Measurements from ENCODE around the gene TK1.
"Not testable (repeated sequence)": the region's sequence is repeated elsewhere in the genome, so short reads cannot be mapped to it uniquely, and the experiment has no call there.

Gene TK1

DNA sequence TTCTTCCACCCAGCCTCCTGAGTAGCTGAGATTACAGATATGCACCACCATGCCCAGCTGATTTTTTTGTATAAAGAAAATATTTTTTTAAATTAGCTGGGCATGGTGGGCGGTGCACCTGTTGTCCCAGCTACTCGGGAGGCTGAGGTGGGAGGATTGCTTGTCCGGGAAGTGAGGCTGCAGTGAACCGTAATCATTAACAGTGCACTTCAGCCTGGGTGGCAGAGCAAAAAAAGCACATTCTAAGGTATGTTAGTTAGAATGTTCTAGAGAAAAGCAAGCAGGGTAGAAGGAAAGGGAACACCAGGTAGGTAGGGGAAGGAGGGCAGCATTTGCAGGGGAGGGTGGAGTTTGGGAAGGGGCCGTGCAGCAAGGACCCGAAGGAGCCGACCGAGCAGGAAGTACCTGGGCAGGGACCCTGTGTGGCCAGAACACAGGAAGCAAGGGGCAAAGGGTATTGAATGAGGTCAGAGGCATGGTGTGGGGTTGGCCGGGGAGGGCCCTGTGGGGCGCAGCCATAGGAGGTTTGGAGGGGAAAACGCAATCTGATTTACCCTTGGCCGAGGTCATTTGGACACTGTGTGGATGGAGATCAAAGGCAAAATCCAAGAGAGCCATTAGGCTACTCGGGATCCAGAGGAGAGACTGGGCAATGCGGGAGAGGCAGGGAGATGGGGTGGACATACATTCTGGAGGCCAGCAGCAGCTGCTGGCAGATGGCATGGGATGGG lies 38.4 kb downstream of the TK1 start:
- DNase-seq (ENCODE audit: low spot score) = no peak

DNA sequence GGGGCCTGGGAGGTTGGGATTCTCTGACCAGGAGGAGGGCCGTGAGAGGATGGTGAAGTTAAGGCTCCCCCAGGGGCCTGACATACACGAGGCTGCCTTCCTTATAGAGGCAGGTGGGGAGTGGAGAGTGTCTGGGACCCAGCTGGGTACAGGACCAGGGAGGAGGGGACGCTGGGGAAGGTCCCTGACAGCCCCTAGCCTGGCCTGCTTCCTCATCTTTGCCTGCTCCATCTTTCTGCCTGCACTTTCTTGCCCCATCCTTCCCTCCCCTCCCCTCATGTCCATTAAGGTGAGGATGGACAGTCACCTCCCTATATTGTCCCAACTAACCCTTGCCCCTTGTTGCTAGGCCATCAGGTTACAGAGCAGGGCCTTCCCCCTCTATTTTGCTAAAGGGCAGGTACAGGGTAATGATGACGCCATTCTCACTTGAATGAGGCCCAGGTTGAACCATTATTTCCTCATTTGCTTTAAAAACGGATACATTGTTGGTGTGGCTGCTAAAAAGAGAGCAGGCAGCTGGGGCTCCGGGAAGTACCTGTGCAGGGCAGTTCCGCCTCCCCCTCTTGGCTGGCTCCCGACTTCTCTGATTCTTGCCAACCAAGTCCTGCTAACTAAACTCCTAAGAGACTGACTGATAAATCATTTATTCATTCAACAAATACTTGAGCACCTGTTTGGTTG lies 39.4 kb downstream of the TK1 start:
- DNase-seq (ENCODE audit: low spot score) = no peak

DNA sequence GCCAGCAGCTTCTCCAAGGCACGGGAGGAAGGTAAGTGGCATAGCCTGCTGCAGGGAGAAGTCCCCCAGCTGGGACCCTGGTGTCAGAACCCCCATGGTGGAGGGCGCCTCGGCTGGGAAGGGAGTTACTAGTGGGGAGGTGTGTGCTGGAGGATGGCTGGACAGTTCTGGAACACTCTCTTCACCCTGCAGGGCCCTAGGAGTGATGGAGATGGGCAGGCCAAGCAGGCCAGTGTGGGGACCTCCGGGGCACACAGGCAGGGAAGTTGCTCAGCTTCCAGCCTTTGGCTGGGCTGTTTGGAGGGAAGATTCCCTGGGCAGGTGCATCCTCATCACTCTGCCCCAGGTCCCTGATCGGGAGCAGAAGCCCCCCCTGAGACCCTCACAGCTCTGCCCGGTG lies 40.0 kb downstream of the TK1 start:
- DNase-seq (ENCODE audit: low spot score) = no peak

DNA sequence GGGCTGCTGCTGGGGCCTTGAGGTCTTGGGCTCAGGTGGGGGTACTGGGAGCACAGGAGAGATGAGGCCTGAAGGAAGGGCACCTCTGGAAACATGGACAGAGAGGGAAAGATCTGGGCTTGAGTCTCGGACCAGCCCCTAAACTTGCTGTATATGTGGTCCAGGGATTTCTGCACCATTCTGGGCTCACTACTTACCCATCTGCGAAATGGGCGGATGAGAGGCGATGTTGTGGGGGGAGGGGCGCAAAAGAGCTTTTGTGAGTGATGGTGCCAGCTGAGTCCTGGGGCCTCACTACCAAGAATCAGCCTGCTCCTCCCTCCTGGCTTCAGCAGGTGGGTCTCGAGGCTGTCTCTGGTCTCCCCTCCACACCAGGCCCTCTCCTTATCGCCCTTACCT lies 40.4 kb downstream of the TK1 start:
- DNase-seq (ENCODE audit: low spot score) = no peak

DNA sequence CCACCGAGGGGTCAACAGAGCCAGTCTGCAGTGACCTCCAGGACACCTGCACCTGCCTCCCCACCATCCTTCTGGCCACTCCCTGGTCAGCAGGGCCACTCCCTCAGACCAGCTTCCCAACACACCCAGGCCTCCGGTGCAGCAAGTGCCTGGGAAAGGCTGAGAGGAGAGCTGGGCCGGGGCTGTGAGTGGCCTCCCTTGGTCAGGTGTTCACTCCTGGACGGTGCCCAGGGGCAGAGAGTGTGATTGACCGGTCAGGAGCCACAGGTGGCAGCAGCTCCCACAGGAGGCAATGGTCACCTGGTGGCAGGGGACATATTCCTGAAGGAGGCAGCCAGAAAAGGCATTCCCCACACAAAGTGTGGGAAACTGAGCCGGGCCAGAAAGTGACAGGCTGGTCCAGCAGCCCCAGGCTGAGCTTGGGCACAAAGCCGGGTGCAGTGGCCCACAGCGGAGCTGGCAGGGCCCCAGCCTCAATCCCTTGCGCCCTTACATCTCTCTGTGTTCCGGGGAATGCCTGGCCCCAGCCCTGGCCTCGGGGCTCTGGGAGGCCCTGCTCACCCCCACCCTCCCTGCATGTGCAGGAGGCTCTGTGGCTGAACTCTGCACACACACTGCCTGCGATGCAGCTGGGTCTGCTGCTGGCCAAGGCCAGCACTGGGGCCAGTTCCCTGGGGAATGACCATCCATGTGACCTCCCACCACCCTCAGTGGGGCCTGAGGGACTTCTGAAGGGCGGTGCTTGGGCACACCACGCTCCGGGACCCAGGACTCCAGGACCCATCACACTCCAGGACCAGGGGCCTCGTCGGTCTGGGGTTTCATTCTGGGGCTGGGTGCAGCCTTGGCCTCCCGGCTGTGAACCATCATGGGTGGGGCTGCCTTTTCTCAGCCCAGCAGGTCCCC lies 41.9 kb downstream of the TK1 start:
- peak; percentile 48 for DNase-seq (ENCODE audit: low spot score)

DNA sequence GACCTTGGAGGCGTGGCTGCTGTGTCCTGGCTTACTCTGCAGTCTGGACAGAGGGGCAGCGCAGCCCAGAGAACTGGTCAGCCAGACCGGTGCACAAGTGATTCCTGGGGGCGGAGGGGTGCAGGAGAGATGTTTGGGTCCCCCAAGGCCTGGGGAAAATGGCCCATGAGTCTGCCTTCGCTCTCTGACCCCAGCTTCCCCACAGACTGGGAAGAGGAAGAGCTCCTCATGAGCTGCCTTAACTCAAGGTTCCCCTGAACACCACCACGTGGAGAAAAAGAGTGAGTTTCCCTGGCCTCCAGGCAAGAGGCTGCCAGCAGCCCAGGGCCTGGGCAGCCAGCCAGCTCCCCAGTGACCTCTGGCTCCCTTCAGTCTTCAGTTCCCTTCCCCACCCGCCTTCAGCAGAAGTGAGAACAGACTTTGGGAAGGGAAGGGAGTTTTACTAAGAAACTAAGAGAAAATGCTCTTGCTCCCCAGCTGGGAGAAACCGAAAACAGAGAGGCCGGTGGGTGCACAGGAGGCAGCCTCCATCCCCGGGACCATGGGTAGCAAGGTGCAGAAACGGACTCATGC lies 42.6 kb downstream of the TK1 start:
- DNase-seq (ENCODE audit: low spot score) = peak; percentile 78

DNA sequence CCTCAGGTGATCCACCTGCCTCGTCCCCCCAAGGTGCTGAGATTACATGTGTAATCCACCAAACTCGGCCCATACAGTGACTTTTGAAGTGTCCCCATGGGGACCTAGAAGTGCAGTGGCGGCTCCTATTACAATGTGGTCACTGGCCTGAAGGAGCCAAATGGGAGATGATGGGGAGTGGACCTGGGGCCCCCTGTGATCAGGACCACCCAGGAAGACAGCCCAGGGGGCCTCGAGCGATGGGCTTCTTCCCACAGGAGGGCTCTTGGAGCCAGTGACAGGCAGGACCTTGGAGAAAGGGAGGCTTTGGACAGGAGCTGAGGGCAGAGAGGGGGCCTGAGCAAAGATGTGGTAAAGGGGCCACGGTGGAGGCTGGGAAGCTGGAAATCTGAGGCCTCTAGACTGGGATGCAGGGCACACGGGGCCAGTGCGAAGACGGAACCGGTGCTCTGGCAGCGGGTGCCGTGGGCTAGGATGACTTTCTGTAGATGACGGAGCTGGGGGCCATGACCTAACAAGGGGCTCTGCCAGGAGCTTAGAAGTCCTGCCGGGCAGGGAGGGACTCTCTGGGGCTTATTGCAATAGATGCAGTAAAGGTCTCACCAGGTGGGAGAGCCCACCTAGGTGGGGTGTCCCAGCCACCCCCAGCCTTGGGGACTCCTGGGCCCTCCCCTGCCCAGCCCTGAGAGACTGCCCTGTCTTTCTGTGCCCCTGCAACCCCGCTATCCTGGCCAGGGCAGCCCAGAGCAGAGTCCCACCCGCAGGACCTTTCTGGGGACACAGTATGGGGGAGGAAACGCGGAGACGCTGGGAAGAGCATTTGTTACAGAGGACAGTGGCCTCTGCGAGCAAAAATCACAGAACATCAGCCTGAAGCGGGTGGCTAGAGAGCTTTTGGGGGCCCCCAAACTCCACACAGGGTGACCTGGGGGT lies 43.4 kb downstream of the TK1 start:
- DNase-seq (ENCODE audit: low spot score) = no peak

DNA sequence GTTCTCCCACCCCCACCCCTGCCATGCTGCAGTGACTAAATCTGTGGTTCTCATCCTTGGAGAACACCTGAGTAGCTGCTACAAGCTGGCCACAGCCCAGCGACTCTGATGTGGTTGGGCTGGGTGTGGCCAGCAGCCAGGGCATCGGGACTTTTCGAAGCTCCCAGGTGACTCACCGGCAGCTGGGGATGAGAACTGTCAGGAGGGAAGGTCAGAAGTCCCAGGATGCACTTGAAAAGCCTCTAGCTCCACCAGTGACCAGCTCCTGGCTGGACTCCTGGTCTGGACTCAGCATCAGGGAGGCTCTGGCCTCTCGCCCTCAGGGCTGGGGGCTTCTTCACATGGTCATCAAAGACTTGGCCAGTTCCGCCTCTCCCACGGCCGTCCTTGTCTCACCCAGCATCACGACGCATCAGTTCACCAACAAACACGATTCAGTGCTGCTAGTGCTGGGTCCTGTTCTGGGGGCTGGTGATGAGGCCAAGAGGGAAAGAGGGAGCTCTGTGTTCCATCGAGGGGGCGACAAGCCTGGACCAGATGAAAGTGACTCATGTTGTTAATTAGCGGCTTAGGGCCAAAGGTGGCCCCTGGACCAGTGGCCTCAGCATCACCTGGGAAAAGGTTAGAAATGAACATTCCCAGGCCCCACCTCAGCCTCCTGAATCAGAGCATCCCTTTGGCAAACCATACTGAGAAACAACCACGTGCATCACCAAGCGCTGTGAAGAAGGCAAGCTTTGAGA lies 44.6 kb downstream of the TK1 start:
- DNase-seq (ENCODE audit: low spot score) = peak; percentile 99

DNA sequence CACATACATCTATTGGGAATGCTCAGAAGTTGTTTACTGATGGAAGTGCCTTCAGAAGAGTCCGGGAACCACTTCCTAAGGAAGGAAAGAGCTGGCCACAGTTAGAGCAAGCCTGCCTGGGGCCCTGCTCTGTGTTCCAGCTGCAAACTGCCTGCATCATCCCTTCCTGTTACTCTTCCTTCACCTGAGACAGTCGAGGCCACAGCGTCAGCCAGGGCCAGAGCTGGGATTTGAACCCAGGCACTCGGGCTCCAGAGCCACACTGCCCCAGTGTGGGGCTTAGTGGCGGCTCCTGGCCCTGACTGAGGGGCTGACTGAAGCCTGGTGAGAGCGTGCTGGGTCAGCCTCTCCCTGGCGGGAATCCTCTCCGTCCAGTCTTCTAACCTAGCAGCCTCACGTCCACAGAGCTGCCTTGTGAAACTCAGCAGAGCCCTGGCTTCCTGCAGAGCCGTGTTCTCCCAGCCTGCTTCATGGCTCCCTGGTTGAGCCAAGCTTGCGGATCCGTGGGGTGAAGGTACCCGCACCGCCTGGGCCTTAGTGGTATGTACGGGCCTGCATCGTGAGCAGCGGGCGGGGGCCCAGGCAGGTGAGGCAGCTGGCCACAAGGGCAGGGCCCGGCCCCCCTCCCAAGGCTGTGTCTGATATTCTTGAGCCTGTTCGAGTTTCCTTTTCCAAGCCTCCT lies 45.3 kb downstream of the TK1 start:
- no peak for DNase-seq (ENCODE audit: low spot score)

DNA sequence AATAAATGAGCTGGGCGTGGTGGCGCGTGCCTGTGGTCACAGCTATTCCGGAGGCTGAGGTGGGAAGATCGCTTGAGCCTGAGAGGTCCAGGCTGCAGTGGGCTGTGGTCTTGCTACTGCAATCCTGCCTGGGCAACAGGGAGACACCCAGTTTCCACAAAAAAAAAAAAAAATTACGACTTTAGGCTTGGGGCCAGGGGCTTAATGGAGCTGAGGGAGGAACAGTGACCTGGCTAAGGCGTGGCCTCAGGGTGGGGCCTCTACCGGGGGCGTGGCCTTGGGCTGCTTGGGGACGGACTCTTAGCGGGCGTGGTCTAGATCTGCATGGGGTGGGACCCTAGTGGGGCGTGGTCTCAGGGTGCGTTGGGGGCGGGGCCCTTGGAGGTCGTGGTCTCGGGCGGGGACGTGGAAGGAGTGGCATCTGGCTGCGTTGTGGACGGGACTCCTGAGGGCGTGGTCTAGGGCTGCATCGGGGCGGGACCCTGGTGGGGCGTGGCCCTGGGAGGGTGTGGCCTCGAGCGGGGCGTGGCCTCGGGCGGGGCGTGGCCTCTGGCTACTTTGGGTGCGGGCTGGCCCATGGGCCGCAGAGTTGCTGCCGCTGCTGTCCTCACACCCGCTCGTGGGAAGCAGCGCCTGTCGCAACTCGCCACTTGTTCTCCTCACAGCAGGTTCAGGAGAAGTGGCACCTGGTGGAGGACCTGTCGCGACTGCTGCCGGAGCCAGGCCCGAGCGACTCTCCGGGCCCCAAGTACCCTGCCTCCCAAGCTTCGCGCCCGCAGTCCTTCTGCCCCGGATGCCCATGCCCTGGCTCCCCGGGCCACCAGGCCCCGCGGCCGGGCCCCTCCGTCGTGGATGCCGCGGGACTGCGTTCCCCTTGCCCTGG lies 46.4 kb downstream of the TK1 start:
- peak; percentile 83 for DNase-seq (ENCODE audit: low spot score)

DNA sequence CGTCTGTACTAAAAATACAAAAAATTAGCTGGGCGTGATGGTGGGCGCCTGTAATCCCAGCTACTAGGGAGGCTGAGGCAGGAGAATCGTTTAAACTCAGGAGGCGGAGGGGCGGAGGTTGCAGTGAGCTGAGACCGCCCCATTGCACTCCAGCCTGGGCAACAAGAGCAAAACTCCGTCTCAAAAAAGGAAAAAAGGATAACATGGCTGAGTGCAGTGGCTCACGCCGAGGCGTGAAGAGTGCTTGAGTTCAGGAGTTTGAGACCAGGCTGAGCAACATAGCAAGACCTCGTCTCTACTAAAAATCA lies 47.0 kb downstream of the TK1 start:
- DNase-seq (ENCODE audit: low spot score) = not testable (repeated sequence)

DNA sequence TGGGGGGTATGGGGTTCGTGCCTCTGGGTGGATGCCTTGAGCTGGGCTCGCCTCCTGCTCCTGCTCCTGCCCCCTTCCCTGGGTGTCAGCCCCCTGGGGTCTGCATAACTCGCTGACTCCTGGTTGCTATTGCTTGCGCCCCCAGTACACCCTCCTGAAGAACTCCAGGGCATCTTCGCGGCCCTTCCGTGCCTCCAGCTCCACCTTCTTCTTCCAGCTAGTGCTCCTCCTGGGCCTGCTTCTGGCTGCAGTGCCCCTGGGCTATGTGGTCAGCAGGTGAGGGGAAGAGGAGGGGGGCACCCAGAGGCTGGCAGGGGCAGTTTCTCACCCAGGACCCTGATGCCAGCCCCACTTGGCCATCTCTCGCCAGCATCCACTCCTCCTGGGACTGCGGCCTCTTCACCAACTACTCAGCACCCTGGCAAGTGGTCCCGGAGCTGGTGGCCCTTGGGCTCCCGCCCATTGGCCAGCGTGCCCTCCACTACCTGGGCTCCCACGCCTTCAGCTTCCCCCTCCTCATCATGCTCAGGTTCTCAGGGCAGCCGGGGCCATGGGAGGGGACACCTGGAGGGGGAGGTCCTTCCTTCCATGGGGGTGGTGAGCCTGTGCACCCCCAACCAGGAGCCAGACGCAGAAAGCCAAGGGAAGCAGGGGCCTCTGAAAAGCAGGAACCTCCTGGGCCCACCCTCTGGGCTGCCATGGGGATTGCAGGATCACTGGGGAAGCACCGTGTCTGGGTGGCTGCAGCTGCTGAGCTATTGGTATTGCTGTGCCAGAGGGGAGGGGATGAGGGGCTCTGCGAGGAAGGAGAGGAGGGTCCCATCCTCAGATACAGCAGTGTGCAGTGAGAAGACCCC lies 48.4 kb downstream of the TK1 start:
- no peak for DNase-seq (ENCODE audit: low spot score)

DNA sequence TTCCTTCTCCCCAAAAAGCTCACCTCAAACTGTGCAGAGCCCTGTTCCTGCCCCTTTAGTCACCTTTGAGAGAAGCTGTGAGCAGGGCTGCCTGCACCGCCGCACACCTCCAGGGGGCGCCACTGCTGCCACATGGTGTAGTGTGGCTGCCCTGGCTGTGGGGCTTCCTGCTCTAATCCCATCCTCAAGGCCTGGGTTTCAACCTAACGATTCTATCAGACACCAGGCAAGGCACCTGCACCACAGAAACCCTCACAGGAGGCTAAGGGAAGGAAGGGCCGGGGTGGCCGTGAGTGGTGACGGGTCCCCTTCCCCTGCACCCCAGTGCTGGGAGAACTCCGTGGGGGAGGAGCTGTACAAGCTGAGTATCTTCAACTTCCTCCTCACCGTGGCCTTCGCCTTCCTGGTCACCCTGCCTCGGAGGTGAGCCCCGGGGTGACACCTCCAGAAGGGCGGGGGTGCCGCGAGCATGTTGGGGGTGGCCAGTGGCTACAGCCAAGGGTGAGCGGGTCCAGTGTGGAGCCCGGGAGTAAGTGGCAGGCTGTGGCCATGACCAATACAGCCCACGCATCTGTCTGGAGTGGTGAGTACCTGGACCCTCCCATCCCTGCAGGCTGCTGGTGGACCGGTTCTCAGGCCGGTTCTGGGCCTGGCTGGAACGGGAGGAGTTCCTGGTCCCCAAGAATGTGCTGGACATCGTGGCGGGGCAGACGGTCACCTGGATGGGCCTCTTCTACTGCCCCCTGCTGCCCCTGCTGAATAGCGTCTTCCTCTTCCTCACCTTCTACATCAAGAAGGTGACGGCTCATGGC lies 49.3 kb downstream of the TK1 start:
- no peak for DNase-seq (ENCODE audit: low spot score)

DNA sequence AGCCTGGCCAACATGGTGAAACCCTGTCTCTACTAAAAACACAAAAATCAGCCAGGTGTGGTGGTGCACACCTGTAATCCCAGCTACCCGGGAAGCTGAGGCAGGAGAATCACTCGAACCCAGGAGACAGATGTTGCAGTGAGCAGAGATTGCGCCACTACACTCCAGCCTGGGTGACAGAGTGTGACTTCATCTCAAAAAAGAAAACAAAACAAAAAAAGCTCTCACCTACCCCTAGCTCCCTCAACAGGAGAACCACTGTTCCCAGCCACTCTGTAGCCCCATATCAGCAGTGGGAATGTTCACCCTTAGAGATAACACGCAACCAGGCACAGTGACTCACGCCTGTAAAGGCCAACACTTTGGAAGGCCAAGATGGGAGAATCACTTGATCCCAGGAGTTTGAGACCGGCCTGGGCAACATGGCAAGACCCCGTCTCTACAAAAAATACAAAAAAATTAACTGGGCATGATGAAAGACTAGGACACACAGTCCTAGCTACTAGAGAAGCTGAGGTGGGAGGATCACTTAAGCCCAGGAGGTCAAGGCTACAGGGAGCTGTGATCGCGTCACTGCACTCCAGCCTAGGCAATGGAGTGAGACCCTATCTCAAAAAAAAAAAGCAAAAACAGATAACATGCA lies 50.9 kb downstream of the TK1 start:
- no peak for DNase-seq (ENCODE audit: low spot score)

DNA sequence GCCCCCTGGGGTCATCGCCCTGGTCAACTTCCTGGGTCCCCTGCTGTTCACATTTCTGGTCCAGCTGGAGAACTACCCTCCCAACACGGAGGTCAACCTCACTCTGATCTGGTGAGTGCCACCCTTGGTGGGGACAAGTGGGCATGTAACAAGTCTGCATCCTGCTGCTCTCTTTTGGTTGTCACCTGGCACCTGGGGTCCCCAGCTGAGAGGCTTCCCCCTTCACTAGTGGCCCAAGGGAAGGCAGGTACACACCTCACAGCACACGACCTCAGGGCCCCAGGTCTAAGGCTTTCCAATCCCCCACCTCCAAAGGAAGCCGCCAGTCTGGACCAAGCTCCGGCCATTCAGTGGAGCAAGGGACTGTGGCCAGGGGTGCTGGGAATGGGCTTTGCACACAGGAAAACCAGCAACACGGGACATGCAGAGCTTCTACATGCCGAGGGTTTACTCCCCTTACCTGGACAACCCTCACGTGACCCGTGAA lies 51.9 kb downstream of the TK1 start:
- DNase-seq (ENCODE audit: low spot score) = no peak
